Measurements from ENCODE around the gene TMEM109.

TMEM109 gene

DNA sequence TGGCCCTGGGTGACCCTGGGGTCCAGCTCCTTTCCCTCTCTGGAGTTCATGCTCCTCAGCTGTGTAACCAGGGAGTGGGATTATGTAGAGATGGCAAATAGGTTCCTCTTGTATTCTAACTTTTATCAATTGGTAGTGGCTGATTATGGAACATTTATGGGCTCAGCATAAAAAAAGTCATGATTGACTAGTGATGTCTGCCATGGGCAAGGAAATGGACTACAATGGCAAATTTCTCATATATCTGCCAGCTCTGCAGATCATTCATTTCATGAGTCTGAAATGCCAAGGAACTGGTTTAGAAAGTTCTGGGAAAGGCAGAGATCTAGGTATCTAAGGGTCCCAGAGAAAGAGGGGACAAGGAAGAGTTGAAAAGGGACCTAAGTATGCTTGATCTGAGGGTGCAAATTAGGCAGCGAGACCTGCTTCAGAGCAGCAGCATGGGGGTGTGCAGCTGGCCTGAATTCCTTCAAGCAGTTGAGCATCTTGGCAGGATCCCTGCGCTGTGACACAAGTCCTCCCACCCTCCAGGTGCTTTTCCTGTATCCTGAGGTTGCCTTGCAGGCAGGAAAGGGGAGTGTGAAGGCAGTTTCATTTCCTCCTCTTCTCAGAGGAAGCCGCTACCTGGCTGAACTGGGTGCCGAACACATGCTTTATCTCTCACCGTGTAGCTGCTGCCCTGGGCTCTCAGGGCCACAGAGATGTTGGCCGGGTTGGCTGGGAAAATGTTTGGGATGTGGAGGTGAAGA is 27.6 kb downstream of the TMEM109 start:
- no peak for DNase-seq (ENCODE audit: low read depth, low spot score)

DNA sequence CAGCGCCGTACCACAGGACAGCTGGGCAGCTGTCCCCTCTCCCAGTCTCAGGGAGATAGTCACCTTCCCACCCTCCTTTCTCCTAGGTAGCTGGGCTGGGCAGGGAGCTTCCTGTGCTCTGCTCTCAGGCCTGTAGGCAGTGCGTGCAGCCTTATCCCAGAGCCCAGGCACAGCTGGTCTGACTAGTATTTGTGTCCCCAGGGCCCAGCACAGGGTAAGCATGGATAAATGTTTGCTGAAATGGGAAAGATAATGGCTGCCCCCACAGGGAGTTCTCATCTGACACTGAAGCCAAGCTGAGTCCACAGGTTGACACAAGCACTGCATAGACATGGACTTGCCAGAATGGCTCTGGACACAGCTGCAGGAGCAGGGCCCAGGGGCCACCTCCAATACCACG is 28.3 kb downstream of the TMEM109 start:
- DNase-seq (ENCODE audit: low read depth, low spot score), result no peak

DNA sequence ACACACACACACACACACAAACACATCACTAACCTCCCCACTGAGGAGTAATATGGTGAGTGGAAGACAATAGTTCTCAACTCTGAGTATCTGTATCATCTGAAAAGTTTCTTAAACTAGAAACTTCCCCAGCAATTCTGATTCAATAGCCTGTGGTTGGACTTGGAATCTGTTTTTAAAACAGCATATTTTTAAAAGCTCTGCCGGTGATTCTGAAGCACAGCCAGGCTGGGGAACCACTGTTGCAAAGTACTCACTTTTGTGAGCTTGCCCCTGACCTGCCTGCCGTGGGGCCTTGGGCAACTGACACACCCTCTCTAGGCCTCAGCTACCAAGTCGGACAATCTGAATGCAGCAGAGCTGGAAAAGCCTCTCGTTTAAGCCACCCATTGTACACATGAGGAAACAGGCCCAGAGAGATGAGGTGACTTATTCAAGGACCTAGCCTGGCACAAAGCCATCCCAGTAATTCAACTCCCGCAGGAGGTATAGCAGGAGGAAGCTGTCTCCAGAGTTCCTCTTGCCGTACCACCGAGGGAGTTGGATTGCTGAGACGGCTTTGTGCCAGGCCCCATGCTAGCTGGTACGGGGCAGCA is 29.1 kb downstream of the TMEM109 start:
- no peak for DNase-seq (ENCODE audit: low read depth, low spot score)

DNA sequence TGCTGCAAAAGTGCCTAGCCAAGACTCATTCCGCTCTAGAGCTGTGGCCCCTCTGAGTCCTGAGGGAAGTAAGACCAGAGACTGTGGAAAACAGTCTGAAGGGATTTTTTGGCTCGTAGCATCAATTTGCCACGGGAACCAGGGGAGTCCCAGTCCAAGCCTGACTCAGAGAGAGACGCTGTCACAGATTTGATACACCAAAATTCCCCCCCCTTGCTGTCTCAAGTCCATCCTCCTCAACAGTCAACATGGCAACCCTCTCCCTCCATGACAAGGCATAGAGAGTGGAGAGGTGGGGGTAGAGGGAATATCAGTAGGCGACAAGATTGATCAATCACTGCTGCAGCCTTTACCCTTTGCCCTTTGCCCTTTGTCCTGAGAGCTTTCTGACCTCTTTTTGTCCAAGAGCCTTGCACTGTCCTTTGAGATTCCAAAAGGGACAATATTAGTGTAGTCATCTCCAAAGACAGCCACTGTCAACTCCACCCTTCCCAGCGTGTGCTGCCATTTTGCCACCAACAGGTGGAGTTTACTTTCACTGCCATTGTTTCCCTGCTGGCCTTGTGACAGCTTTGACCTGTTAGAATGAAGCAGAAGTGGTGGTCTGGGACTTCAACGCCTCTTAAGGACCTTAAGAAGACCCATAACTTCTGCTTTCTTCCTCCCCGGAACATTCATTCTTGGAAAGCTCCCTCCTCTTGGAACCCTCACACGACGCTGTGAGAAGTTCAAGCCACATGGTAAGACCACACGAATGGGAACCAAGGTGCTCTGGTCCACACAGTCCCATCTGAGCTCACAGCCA is 30.7 kb downstream of the TMEM109 start:
- DNase-seq (ENCODE audit: low read depth, low spot score), result no peak

DNA sequence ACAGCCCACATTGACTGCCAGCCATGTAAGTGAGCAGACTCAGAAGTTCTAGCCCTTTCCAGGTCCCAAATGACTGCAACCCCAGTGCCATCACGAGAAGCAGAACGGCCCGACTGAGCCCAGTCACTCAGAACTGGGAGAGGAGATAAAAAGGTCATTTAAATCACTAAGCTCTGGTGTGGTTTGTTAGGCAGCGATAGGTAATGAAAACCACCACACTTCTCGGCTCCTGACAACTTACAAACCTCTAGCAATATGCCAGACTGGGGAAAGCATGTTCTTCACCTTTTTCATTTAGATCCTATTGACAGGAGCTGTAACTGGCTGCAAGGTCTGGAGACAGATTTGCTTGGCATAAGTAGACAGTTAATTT is 31.3 kb downstream of the TMEM109 start:
- no peak for DNase-seq (ENCODE audit: low read depth, low spot score)

DNA sequence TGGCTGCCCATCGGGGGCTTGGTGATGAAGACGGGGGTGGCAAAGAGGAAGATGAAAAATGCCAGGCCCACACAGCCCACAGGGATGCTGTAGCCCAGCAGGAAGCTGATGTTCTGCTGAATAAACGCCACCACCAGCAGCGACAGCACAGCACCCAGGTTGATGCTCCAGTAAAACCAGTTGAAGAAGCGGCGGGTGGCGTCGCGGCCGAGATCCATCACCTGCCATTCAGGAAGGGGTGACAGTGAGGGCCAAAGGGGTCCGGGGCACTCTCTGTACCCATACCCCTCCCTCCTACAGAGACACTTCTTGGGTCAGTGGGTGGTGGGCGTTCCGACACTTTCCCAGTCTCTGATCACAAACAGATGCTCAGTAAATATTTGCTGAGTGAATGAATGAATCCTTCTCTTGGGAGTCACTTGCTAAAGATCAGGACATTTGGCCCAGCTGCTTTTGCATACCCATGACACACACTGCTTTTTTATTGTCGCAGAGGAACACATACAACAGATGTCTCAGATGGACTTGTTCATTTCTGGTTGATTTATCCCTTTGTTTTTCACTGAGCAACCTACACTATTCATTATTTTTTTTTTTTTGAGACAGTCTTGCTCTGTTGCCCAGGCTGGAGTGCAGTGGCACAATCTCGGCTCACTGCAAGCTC is 32.8 kb downstream of the TMEM109 start:
- DNase-seq (ENCODE audit: low read depth, low spot score), result no peak

DNA sequence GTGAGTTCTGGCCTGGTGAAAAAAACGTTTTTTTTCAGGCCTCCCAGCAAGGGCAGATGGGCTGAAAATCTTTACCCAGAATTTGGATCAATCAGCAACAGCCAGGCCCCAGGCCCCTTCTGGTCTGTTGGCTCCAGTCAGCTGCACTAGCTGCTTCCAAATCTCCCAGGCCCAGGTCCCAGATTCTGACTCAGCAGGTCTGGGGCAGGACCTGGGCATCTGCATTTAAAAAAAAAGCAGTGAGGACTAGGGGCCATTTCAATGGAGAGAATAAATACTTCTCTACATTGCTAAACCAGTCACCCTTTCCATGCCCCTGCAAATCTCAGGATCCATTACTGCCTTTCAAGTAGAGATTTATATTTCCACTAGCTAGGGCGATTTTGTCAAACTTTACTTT is 33.7 kb downstream of the TMEM109 start:
- DNase-seq (ENCODE audit: low read depth, low spot score), result no peak

DNA sequence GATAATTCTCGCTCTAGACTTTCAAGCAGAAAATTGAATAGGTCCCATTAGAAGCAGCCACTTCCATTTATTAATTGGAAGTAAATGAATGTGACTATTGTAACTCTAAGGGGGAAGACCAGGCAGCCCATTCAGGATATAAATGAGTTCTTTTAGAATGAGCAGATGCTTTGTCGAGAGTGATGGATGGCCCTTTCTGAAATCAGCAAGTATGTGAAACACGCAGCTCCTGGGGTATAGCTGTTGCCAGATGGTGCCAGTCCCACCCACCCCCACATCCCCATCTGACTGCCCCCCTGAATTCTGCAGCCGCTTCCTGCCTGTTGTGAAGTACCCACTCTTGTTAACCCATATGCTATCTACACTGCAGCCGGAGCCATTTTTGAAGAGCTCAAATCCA is 34.3 kb downstream of the TMEM109 start:
- DNase-seq (ENCODE audit: low read depth, low spot score), result no peak

DNA sequence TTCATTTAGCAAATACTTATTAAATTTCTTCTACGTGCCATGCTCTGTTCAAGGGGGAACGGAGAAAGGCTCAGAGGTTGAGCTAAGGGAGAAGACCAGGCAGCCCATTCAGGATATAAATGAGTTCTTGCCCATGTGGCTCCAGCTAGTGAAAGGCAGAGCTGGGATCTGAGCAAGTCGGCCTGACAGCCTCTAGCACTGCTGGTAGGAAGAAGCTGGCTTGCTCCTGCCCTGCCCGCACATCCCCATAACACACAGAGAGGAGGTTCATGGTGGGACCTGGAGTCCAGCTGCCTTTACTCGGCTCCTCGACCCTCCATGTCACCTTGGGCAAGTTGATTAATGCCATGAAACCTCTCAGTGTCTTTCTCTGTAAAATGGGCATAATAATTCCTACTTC is 36.1 kb downstream of the TMEM109 start:
- no peak for DNase-seq (ENCODE audit: low read depth, low spot score)

DNA sequence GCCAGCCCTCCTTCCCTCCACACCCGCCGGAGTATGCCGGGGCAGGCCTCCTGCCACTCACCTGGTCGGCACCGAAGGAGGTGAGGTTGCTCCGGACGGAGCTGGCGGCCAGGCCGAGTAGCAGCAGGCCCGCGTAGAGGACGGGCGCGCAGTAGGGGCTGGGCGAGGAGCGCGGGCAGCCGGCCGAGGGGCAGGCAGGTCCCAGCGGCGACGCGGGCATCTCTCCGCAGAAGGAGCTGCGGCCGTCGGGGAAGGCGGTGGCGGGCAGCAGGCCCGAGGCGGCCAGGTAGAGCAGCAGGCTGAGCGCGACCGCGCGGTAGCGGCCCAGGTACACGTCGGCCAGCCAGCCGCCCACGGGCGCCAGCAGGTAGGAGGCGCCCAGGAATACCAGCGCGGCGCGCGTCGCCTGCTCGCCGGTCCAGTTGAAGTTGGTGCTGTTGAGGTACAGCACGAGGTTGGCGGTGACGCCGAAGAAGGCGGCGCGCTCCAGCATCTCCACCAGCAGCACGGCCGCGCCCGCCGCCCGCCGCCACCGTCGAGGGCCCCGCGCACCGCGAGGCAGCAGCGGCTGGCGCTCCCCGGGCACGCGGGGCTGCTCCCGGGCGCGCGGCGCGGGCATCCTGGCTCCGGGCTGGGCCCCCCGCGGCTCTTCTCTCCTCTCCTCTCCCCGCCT is 37.1 kb downstream of the TMEM109 start:
- no peak for DNase-seq (ENCODE audit: low read depth, low spot score)

DNA sequence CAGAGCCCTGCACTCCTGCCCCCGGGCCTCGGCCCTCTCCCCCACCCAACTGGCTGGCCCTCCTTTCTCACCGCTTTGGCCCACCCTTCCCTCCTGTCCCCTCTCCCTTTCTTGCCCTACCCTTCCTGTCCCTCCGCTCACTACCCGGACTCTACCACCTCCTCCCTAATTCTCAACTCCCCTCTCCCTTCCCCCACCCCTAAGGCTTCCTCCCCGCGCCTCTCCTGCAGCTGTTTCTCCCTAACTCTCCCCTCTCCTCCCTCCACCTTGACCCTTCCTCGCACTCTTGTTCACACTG is 37.6 kb downstream of the TMEM109 start:
- no peak for DNase-seq (ENCODE audit: low read depth, low spot score)

DNA sequence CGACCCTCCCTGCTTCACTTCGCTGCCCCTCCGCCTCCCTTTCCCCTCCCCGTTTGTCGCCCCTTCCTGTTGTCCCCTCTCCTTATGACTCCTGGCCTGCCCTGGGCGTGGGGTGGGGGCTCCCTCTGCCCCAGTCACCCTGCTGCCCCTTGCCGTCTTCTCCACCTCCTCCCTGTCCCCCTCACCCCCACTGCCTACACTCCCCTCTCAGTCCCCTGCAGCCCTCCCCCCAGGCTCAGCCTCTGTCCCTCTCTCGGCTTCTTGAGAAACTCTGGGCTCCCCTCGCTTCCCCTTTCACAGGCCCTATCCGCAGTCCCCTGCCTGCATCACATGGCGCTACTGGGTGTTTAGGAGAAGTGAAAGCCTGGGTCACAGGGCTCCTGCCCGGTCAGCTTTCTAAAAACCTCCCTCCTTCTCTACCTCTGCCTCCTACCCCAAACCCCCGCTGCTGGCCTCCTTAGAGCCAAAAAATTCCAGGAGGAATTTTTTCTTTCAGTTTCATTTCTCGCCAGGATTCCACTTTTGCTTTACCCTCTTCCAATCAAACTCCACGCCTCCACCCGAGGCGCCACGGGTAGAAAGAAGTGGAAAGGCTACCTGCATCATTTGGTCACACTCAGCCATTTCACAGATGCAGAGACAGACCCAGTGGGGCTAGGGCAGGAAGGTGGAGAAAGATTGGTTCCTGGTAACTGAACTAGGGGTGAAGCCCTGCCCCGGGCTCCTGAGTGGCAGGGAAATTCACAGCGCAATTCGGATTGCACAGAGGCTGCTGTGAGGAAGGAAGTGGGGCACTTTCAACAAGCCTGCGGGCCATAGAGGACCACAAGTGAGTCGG is 38.2 kb downstream of the TMEM109 start, which contains the start of gene SLC15A3:
Gene SLC15A3, minus strand, starts transcription at position 273 of the 838 bp plus-strand sequence. CDS start 625 bp downstream, outside the sequence.
- DNase-seq (ENCODE audit: low read depth, low spot score), result peak; percentile 54

DNA sequence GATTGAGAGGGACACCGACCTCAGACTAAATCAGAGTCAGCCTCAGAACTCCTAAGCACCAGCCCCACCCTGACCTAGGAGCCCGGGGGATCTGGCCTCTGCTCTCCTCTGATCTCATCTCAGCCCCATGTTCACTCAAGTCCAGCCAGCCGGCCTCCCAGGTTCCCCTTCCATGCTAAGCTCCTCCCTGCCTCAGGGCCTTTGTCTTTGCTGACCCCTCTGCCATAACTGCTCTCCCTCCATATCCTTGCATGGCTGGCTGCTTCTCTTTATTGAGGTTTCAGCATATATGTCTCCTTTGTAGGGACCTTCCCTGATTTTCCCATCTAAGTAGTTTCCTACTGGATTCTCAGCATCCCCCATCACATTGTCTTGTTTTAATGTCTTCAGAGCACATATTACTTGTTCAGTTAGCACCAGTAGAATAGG is 38.8 kb downstream of the TMEM109 start:
- no peak for DNase-seq (ENCODE audit: low read depth, low spot score)

DNA sequence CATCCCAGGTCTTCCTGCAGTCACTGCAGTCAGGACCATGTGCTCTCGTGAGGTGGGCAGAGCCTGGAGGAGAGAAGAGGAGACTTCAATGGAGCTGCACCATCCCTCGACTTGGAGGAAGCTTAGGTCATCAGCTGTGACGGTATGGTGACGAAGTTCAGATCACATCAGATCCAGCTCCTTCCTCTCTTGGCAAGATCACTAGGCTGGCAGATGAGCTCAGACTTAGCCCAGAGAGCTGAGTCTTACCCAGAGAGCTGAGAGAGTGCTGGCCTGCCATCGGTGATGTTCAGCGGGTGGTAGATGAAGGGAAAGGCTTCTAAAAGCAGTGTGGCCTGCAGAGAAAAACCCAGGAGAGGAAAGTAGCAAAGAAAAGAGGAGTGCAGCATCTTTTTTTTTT is 39.8 kb downstream of the TMEM109 start:
- DNase-seq (ENCODE audit: low read depth, low spot score), result no peak

DNA sequence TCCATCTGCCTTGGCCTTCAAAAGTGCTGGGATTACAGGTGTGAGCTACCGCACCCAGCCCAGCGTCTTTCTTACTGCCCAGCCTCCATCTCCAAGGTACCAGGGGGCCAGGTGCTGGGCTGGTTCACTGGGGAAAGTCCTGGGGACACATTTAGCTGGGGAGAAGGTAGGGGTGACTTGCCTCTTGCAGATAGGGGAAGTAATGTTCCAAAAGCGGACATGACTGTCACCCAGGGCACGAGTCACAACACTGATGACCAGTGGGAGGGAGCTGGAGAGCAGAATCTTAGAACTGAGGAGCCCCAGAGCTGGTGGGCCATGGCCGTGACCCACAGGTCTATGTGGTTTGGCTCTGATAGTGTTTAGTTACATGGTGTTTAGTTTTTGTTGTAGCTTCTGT is 40.5 kb downstream of the TMEM109 start:
- no peak for DNase-seq (ENCODE audit: low read depth, low spot score)

DNA sequence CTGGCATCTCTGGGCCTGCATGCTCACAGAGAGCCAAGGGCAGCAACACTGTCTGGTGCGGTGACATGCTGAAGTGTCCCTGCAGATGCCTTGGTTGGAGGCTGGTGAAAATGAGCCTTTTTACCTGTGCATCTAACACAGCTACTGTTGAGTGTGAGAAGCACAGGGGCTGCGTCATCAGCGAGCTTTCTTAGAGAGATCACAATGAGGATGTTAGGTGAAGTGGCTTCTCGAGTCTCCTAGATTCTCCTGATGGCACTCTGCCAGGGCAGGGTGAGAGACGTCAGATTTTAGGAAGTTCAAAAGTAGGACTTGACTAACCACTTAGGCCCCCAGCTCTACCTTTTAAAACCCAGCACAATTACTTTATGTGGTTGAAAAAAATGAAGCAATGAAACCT is 41.6 kb downstream of the TMEM109 start:
- no peak for DNase-seq (ENCODE audit: low read depth, low spot score)

DNA sequence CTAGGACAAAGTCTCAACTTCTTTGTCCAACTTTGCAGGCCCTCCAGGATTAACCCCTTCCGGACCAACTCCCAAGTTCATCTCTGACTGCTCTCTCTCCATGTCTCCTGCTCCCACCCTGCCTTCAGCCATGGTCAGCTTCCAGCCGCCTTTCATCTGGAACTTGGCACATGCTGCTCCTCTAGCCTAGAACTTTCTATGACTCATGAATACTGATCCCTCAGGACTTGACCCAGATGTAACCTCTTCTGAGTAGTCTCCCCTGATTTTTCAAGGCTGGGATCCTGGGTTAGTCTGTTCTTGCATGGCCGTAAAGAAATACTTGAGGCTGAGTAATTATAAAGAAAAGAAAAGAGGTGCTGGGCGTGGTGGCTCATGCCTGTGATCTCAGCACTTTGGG is 43.2 kb downstream of the TMEM109 start:
- DNase-seq (ENCODE audit: low read depth, low spot score), result no peak

DNA sequence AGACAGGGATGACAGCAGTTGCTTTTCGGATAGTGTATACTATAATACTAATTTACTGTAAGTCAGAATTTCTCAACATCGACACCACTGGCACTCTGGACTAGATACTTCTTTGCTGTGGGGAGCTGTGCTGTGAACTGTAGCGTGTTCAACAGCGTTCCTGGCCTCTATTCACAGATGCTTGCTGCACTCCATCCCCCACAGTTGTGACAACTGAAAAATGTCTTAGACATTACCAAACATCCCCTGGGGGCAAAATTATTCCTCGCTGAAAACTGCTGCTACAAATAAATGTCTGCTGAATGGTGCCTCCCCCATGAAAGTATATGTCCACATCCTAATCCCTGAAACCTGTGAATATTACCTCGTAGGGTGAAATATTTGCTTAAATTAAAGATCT is 45.5 kb downstream of the TMEM109 start:
- no peak for DNase-seq (ENCODE audit: low read depth, low spot score)

DNA sequence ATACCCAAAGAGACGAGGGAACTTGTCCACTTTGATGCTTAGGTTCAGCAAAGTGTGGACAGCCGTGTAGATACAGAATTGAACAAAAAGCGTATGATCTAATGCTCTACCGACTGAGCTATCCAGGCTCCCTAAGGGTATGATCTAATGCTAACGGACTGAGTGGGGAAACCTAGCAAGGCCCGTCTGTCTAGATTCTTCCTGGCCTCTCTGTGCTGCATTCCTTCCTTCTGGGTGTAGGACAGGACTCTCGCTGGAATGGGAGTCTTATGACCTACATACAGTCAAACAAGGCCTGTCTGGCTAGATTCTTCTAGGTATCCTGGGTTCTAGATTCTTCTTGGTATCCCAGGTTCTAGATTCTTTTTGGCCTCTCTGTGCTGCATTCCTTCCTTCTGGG is 46.4 kb downstream of the TMEM109 start:
- DNase-seq (ENCODE audit: low read depth, low spot score), result no peak

DNA sequence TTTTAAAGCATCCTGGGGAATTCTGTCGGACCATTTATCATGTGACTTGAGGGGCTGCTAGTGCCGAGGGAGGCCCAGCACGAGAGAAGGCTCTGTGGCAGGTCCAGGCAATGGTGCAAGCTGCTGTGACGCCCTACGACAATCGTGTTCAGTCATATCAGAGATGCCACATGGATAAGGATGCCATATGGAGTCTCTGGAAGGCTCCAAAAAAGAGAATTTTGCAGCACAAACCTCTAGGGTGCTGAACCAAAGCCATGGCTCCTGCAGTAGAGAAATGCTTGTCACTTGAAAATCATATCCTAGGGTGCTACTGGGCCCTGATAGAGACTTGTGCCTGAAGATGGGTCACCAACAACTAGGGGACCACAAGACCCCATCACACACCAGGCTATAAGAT is 50.8 kb downstream of the TMEM109 start:
- DNase-seq (ENCODE audit: low read depth, low spot score), result no peak

DNA sequence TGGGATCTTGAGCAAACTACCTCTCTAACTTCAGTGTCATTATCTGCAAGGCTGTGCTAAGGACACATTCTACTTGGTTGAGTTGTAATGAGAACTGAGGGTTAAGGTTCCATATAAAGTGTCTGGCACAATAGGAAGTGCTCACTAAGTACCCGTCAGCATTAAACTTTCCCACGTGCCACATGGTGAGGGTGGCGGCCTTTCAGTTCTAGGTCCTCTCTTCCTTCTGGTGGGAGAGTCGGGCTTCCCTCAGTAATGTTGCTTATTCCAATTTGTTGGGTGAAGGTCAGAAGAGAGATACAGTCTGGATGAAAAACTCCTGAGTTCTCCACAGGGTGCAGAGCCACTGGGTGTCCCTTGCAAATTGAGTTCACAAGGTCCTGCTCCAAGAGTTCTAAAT is 52.9 kb downstream of the TMEM109 start:
- no peak for DNase-seq (ENCODE audit: low read depth, low spot score)

Data from iPS DF 19.7 (cell line).